HG02981 (cell line): ENCODE data around the gene LRRC14B.
"Not testable (repeated sequence)": the region's sequence is repeated elsewhere in the genome, so short reads cannot be mapped to it uniquely, and the experiment has no call there.

Experiments used
- ATAC-seq: cut with Tn5 transposase; IDR thresholded peaks from one replicate; pipeline ENCODE4 v1.9.1; 2021; ENCODE audit warnings: mild to moderate bottlenecking, moderate library complexity; ENCODE audit not compliant: unreplicated experiment

LRRC14B gene

GRCh38 chr5:190366-191035, 794 bp upstream of the LRRC14B start:
- ATAC-seq = no peak

GRCh38 chr5:191949-192690, 825 bp downstream of the LRRC14B start:
- ATAC-seq = no peak

GRCh38 chr5:192691-192969, 1.3 kb downstream of the LRRC14B start:
- ATAC-seq = no peak

GRCh38 chr5:192970-193831, 1.9 kb downstream of the LRRC14B start:
- no peak for ATAC-seq

GRCh38 chr5:194102-194501, 2.8 kb downstream of the LRRC14B start:
- no peak for ATAC-seq

- no peak for ATAC-seq
Measured at GRCh38 chr5:194603-195209, 3.4 kb downstream of the LRRC14B start.

GRCh38 chr5:195401-196160, 4.3 kb downstream of the LRRC14B start:
- ATAC-seq = no peak

GRCh38 chr5:196350-196749, 5.1 kb downstream of the LRRC14B start:
- no peak for ATAC-seq

GRCh38 chr5:197031-197430, 5.7 kb downstream of the LRRC14B start:
- not testable (repeated sequence) for ATAC-seq

- ATAC-seq = no peak
Measured at GRCh38 chr5:197892-198489, 6.7 kb downstream of the LRRC14B start.

- ATAC-seq = no peak
Measured at GRCh38 chr5:198516-199196, 7.4 kb downstream of the LRRC14B start.

GRCh38 chr5:199197-199949, 8.1 kb downstream of the LRRC14B start:
- no peak for ATAC-seq

GRCh38 chr5:199950-200645, 8.8 kb downstream of the LRRC14B start:
- no peak for ATAC-seq

GRCh38 chr5:200985-201384, 9.7 kb downstream of the LRRC14B start:
- no peak for ATAC-seq

GRCh38 chr5:201672-202071, 10.4 kb downstream of the LRRC14B start:
- no peak for ATAC-seq

- no peak for ATAC-seq
Measured at GRCh38 chr5:203246-203930, 12.1 kb downstream of the LRRC14B start.

- ATAC-seq = no peak
Measured at GRCh38 chr5:204001-204400, 12.7 kb downstream of the LRRC14B start.

- ATAC-seq = no peak
Measured at GRCh38 chr5:204462-204861, 13.2 kb downstream of the LRRC14B start.
